Activated CD4-positive, CD25-positive, alpha-beta regulatory T cell treated with anti-CD3 and anti-CD28 coated beads, Interleukin-2, amount 50 U/mL, for 16 hours (primary cell): ENCODE data around the gene WDR64.
"Not testable (repeated sequence)": the region's sequence is repeated elsewhere in the genome, so short reads cannot be mapped to it uniquely, and the experiment has no call there.

ENCODE experiments used
- DNase-seq: peaks from one replicate; pipeline ENCODE4 v3.0.0-alpha.2; 2020; ENCODE audit warnings: low read depth, low spot score

WDR64 gene

DNA sequence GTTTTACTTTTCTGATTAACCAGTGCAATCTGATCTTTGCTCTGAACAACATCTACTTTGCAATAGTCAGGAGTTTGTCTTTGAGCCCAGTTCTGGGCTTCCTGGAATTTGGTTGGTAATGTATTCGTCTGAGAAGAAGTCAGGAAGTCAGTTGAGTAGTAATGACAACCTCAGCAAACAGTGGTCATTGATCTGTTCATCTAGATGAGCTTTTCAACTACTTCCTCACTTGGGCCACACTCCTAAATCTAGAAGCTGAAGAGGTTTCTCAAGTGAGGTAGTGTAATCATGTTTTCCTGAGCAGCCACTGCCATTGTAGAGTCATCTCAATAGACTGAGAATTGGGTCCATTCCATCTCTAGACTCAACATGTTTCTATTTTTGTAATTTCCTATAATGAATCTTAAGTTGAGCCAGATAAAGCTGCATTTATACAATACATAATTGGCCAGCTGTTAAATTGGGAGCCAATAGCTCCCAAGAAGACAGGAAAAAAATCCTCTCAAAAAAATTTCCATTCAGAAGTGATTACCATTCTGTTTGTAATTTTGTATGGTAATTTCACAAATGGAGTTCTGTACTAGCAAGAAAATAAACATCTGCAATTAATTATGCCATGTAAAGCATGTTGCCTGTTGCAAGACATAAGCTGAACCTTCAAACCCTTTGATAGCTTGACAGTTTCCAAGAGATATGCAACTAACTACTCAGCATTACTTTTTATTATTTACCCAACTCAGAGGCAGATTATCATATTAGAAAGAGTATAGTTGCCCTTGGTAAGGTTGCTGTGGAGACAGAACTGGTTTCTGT, 49.6 kb downstream of the WDR64 start:
- no peak for DNase-seq

DNA sequence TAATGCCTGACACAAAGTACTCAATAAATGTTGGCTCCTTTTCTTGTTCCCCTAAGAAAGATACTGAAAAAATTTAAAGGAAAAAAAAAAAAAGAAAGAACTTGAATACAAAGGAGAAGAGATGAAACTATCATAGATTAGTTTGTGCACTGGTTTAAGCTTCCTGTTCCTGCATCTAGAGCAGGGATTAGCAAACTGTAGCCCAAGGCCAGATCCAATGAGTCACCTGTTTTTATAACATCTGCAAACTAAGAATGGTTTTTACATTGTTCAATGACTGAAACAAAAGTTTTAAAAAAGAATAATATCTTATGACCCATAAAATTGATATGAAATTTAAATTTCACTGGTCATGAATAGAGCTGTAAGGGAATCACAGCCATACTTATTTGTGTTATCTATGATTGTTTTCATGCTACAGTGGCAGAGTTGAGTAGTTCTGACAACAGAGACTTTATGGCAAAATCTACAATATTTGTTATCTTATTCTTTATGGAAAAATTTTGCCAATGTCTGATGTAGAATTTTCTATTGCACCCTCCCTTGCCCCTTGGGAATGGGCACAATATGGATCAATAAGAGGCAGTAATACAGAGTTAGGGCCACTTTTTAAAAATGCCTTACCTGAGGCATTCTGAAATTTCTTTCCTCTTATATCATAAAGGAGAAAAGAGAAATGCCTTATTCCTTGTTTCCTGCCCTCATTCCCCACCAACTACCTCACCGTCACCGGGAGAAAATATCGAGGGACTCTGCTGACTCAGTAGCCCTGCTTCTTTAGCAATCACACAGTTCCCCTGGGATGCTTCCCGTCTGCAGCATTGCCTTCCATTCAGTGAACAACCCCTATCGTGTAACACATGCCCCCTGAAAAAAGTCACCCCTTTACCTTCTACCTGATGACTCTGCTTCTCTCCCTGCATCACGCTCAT, 50.6 kb downstream of the WDR64 start:
- no peak for DNase-seq

DNA sequence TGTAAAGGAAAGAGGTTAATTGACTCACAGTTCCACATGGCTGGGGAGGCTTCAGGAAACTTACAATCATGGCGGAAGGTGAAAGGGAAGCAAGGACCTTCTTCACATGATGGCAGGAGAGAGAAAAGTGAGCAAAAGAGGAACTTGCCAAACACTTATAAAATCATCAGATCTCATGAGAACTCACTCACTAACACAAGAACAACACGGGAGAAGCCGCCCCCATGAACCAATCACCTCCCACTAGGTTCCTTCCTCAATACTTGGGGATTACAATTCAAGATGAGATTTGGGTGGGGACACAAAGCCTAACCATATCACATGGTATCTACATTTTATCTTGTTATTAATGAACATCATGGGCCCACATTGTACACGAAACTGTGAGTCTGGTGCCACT, 51.7 kb downstream of the WDR64 start:
- not testable (repeated sequence) for DNase-seq

DNA sequence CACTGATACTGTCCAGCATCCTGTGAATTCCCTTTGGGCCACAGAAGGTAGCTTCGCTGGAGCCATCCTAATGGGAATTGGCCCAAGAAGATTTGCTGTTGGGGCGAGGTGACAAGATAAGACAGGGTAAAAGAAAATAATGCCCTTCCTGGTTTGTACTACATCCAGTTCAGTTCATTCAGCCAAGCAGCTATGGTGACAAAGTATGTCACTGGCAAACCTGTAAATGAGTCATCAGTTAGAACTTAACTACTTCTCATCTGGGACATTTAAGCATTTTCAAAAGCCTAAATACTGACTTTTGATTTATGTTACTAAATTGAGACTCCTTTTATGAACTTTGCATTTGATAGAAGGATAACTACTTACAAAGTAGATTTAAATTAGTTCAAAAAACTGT, 54.2 kb downstream of the WDR64 start:
- no peak for DNase-seq

DNA sequence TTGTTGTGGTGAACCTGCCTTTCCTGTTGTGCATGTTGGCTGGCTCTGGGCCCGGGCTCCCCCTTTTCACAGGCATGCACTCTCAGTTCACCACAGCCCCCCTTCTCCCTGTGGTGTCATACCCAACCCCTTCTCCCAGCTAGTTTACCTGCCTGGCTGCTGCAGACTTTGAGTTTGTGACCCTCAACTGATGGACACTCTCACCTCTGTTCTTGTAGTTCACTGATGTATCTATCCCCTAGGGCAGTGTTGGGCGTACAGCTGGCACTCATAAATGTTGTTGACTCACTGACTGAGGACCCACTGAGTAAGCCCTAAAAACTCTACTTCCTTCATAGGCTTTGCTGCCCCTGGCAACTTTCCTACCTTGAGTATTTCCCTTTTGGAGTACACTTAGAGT, 54.9 kb downstream of the WDR64 start:
- no peak for DNase-seq

DNA sequence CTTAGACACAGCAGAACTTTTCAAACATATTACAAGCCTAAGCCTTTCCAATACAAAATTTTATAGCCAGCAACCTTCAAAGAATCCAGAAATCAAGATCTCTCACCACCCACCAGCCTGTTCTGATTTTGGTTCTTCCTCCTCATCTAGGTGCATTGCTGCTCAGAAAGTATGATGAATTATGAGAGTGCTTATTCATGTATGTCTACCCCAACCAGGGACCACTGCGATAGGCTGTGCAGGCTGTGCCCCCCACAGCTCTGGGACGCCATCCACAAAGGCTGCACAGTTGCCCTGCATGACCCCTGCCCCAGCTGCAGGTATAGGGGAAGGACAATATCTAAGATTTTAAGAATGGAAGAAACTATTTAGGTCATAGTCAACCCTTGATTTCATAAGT, 55.4 kb downstream of the WDR64 start:
- DNase-seq: no peak

DNA sequence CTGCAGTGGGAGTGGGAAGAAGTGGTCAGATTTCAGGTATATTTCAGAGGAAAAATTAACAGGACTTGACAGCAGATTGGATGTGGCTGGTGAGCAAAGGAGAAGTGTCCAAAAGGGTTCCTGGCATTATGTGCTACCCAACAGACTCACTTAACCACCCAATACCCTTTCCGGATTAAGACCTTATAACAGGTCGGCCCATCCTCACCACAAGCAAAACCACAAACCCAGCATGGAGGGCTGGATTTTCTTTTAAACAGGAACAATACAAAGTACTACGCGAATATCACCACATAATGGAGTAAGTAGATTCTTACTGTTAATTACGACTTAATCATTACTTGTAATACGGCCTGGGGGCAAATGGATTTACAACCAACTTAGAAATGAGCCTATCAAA, 59.2 kb downstream of the WDR64 start:
- DNase-seq: no peak

DNA sequence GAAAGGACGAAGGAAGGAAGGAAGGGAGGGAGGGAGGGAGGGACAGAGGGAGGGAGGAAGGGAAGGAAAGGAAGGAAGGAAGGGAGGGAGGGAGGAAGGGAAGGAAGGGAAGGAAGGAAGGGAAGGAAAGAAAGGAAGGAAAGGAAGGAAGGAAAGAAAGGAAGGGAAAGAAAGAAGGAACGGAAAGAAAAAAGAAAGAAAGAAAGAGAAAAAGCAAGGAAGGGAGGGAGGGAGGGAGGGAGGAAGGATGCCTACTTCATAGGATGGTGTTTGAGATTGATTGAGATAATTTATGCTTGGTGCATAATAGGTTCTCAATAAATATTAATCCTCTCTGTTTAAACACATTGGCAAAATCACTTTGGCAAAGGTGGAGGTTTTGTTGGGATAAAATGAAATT, 61.2 kb downstream of the WDR64 start:
- no peak for DNase-seq

DNA sequence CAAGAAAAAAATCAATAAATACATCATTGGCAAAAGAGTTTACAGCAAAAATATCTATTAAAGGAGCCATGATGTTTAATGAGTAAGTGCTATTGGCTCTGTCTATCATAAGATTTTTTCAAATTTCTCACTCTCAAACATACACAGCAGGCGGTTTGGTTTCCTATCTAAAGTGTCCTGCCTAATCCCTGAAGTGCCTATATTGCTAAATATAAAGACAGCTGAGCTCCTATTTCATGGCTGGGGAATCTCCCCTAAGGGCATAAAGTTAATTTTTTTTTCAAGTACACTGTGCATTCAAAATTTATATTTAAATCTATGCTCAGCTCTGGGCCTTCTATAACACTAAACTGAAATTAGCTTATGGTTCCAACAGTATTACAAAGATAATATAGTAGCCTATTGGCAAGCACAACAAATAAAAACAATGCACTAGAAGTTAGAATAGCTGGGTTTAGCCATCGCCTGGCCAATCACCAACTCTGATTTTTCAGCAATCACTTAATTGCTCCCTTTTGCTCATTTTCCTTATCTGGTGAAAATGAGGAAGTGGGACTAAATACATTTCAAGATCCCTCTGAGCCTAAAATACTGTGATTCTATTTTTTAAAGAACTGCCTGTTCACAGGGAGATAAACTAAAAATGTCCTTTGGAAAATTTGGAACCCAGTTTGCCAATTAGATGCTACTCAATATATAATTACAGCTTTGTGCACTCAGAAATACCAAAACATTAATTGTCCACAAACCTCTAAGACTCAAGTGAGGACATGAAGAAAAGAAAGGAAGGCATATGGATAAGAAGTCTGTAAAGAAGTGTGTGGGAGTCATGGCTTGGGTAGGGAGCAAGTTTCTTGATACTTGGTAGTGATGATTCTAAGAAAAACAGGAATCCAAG, 62.5 kb downstream of the WDR64 start:
- no peak for DNase-seq

DNA sequence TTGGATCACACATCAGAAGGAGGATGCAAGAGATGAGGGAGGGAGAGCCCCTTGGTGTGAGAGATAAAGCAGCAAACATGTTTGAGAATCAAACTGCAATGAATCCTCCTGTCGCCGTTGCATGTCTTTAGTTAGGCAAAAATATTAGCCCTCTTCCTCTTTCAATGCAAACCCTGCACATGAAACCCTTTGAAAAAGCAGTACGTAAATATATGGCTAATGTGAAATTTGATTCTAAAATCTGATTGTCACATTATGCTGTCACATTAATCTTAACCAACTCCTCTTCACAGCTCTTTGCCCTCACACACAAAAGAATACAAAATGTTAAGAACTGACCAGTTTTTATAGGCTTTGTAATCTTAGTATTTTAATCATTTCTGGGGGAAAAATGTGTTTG, 63.4 kb downstream of the WDR64 start:
- no peak for DNase-seq

DNA sequence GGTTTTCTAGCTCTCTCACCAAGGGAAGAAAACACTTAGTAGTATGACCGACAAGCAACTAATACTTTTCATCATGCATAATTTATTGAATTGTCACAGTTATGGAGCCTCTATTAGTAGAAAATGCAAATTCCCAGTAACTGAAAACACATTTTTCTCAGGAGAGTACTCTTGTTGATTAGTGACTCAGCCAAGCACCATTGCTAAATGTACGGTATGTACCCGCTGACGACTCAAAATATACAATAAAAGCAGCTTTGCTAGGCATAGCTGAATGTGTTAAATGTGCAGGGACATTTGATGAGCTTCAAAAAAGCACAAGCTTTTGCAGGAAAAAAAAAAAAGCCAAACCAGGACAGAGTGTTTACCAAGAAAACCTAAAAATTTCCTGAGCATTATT, 63.9 kb downstream of the WDR64 start:
- DNase-seq: no peak

DNA sequence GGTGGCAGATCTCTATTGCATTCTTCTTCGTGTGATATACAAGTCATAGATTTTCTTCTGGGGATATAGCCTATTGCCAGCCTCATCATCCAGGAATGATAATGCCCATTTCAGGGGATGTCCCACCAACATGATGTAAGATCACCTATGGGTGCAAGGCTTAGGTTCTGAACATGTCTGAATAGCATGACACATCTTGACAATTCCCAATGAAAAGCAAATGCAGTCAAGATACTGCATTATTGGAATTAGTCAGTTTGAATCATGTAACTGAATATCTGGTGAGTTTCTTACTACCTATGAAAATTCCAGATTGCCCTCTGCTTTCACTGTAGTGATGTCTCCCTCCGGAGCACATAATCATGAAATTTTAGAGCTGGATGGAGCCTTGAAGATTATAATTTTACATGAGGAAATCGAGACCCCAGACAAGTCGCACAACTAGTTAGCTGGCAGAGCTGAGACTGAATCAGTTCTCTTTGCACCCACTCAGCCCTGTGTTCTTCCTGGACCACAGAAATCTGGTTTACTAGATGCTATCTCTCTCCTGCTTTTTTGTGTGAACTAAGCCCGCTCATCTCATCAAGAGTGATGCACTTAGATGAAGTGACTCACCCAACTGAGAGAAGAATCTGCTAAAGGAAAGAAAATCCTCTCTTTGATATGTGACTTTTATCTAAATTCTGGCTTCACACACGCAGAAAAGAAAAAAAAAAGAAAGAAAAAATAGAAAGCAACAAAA, 65.0 kb downstream of the WDR64 start:
- no peak for DNase-seq

DNA sequence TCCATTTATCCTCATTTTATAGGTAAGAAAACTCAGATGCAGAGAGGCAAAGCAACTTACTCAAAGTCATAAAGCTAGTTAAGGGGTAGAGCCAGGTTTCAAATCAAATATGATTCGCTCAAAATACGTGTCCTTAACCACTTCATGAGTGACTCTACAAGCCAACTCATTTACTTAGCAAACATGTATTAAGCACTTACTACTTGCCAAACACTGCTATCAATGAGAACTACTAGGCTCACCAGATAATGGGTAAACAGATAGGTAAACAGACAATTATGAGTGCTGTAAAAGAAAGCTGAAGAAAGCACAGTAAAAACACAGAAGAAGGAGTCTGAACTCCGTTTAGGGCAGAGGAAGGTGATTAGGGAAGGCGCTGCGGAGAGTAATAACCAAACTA, 65.9 kb downstream of the WDR64 start:
- DNase-seq: no peak

DNA sequence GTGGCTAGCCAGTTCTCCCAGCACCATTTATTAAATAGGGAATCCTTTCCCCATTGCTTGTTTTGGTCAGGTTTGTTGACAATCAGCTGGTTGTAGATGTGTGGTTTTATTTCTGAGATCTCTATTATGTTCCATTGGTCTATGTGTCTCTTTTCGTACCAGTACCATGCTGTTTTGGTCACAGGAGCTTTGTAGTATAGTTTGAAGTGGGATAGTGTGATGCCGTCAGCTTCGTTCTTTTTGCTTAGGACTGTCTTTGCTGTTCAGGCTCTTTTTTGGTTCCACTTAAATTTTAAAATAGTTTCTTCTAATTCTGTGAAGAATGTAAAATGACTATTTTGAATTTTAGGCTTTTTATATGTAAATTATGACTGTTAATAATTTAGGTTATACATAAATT, 68.9 kb downstream of the WDR64 start:
- DNase-seq: no peak

DNA sequence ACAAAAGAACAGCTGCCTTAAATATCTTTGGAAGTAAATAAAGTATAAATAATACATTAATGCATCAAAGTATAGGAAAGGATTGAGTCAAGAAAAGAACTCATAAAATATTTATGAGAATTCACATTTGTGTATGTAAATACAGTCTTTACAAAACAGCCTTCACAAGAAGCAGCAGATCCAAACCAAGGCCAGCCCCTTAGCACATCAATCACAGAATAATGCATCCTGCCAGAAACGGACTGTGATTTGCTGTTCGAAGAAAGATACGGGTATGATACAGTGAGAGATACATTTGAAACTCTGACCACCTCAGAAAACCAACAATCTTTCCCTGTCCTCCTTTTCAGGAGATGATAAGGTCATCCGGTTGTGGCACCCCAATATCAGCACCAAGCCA, 70.9 kb downstream of the WDR64 start:
- no peak for DNase-seq

DNA sequence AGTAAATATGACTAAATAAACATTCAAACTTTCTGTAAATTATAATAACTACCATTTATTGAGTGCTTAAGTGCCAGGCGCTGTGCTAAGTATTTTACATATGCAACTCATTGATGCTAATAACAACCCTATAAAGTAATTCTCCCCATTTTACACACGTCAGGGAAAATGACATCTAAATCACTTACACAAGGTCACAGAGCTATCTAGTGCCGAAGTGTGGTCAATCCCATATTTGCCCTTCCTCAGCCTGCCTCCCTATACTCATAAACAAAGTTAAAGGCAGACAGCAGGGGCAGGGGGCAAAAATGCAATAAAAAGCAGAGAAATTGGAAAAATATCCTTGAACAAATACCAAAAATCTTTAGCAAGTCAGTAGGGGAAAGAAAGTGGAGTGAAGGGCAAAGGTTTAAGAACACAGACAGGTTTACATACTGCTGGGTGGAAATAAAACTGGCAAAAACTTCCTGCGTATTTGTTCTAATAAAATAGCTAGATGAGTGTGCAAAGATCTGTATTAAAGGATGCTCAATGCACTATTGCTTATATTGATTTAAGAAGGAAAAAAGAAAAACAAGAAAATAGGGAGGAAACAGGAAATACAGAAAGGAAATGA, 72.8 kb downstream of the WDR64 start:
- DNase-seq: no peak

DNA sequence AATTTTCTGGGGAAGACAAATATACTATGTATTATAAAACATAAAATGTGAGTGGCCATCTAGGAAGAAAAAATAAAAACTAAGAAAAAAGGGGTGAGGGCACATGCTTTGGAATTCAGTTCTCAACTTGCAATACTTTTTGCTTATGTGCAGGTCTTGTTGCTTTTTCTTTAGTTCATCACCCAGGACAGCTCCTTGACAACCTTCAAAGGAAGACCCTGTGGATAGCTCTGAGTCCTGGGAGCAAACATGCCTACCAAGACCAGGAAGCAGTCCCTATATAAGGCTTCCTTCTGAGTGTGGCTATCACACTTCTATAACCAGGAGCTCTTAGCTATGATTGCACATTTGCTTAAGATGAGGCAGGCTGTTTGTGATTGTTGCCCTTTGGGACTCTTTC, 78.0 kb downstream of the WDR64 start:
- no peak for DNase-seq

DNA sequence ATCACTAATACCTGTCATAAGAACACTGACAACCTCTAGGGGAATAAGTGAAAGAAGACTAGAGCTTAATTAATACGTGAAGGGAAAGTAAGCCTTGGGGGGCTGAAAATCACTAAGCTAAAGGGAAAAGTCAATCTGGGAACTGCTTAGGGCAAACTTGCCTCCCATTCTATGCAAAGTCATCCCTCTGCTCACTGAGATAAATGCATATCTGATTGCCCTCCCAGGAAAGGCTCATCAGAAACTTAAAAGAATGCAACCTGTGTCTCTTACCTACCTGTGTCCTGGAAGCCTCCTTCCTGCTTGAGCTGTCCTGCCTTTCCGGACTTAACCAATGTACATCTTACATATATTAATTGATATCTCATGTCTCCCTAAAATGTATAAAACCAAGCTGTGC, 81.8 kb downstream of the WDR64 start:
- DNase-seq: no peak

DNA sequence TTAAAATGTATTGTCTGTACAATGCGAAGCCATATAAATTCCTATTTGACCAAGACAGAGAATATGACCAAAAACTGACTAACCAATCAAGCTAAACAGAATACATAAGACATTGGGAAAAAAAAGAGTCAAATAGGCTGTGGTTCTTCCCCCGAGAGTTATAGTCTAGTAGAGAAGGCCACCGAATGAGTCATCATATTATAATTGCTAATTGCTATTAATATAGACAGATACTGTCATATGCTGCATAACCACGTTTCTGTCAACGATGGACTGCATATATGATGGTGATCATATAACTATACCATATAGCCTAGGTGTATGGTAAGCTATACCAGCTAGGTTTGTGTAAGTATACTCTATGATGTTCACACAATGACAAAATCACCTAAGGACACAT, 82.5 kb downstream of the WDR64 start:
- DNase-seq: no peak

DNA sequence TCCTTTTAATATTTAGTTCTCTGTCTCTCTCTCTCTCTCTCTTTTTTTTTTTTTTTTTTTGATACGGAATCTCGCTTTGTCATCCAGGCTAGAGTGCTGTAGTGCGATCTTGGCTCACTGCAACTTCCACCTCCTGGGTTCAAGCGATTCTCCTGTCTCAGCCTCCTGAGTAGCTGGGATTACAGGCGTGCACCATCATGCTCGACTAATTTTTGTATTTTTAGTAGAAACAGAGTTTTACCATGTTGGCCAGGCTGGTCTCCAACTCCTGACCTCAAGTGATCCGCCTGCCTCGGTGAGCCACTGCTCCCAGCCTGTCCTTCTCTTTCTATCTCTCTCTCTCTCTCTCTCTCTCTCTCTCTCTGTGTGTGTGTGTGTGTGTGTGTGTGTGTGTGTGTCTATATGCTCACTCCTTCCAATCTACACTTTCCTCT, 83.4 kb downstream of the WDR64 start:
- DNase-seq: not testable (repeated sequence)

DNA sequence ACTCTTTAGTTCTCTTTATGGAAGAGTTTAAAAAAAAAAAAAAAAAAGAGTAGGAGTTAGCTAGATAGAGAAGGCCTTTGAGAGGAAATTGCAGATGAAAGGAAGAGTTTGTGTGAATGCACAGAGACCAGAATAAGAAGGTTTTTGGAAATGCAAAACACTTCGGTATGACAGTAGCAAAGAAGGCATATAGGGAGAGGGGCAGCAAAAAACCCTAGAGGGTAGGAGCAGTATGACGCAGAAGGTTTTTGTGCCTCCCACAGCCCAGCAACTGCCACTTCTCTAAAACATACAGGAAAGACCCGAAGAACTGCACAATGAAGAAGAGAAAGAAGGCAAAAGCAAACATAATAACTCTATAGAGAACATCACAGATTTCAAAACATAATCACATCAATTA, 84.3 kb downstream of the WDR64 start:
- DNase-seq: no peak
